CD4-positive, alpha-beta T cell treated with Interleukin-17A for 4 hours (primary cell): ENCODE data around the gene PPP2R3A.
"Not testable (repeated sequence)": the region's sequence is repeated elsewhere in the genome, so short reads cannot be mapped to it uniquely, and the experiment has no call there.

Source experiments
- DNase-seq: peaks from one replicate; pipeline ENCODE4 v3.0.0-alpha.2; 2020; ENCODE audit warnings: mixed read lengths

The PPP2R3A gene, protein sequence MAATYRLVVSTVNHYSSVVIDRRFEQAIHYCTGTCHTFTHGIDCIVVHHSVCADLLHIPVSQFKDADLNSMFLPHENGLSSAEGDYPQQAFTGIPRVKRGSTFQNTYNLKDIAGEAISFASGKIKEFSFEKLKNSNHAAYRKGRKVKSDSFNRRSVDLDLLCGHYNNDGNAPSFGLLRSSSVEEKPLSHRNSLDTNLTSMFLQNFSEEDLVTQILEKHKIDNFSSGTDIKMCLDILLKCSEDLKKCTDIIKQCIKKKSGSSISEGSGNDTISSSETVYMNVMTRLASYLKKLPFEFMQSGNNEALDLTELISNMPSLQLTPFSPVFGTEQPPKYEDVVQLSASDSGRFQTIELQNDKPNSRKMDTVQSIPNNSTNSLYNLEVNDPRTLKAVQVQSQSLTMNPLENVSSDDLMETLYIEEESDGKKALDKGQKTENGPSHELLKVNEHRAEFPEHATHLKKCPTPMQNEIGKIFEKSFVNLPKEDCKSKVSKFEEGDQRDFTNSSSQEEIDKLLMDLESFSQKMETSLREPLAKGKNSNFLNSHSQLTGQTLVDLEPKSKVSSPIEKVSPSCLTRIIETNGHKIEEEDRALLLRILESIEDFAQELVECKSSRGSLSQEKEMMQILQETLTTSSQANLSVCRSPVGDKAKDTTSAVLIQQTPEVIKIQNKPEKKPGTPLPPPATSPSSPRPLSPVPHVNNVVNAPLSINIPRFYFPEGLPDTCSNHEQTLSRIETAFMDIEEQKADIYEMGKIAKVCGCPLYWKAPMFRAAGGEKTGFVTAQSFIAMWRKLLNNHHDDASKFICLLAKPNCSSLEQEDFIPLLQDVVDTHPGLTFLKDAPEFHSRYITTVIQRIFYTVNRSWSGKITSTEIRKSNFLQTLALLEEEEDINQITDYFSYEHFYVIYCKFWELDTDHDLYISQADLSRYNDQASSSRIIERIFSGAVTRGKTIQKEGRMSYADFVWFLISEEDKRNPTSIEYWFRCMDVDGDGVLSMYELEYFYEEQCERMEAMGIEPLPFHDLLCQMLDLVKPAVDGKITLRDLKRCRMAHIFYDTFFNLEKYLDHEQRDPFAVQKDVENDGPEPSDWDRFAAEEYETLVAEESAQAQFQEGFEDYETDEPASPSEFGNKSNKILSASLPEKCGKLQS (N-terminal part only)

DNA sequence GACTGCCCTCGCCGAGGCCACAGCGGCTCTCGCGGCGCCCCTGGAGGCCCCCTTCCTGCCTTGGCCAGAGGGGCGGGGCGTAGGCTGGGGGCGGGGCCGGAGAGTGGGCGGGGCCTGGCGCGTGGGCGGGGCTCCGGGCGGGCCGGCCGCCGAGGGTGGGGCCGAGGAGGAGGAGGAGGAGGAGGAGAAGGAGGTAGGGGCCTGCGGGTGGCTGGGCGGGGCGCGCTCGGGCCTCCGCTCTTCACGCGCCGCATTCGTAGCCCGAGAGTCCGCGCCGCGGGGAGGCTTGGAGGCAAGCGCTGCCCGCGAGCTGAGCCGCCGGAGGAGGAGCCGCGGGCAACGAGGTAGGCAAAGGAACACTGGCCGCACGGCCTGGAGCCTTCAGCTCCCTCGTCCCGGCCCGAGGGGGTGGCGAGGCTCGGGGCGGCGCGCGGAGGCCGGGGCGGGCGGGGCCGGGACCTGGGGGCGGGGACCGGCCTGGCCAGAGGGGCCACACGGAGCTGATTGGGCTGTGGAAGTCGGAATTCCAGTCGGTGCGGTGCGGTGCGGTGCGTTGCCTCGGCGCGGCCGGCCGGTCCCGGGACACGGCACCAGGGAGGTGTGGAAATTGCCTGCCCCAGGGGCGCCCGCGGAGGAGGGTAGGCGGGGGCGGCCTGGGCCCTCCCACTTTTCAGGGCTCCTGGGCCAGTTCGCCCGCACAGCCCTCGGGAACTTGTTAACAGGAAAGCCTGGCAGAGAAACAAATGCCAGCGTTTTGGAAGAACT is at the start of gene PPP2R3A:
PPP2R3A (plus strand) TSS at position 223 of the 765 bp plus-strand sequence. CDS start 35,771 bp downstream, outside the sequence.
- DNase-seq = peak; percentile 69

- DNase-seq = no peak
These were observed 49.2 kb upstream of the PPP2R3A start for GRCh38 chr3:135916310-135916709.

- DNase-seq = no peak
These were observed 48.5 kb upstream of the PPP2R3A start for GRCh38 chr3:135917076-135917475.

DNA sequence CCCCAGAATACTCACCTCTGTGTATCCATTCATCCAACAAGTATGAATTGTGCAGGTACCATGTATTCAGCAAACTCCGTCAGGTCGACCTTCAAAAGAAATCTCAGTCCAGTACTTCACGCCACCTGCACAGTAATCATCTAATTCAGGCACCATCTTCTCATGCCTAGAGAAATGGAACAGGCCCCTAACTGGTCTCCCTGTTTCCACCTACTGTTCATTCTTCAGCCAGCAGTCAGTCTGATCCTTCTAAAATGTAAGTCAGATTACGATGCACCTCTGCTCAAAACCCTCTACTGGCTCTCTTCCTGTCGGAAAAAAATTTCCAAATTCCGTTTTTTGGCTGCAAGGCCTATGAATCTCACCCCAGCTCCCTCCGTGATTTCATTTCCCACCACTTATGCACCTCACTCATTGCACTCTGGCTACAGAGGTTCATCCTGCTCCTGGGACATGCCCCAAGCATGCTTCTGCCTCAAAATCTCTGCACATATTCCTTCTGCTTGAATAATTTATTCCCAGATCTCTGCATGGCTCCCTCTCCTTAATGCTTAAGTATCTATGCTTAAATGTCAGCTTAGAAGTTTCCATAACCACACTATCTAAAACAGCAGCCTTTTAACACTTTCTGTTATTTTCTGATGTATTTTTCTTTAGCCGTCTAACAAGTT is 47.5 kb upstream of the PPP2R3A start:
- no peak for DNase-seq

GRCh38 chr3:135918600-135918999 is 46.9 kb upstream of the PPP2R3A start:
- no peak for DNase-seq

DNA sequence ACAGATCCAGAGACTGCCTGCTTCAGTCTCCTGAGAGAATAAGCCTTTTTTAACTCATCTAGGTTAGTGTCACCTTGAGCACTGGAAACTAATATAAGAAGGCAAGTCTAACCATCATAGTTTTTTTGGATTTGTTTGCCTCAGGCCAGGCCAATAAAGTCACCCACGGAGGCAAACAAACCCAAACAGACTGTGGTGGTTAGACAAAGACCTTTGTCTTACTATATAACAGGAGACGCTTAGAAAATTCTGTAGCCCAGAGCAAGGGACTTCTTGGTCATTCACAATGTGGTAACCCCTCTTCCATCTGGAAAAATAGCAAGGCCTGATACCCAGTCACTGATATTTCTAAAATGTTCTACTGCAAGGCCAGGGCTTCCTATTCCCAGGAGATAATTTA is 45.3 kb upstream of the PPP2R3A start:
- no peak for DNase-seq

GRCh38 chr3:135922903-135923250 is 42.7 kb upstream of the PPP2R3A start:
- no peak for DNase-seq

DNA sequence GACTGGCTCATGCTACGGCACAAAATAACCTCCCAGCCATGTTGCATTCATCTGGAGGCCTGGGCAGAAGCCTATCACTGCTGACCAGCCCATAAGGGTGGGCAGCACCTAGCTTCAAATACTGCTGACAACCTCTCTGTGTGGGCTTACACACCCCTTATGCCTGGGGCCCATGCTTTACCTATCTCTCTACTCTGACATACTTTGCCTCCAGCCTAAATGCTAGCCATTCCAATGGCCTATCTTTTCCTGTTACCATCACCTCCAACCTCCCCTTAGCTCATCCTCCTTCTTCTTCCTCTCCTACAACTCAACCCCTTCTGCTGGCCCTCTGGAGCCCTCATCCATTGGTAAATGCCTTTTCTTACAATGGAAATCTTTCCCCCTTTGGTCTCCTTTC is 41.0 kb upstream of the PPP2R3A start:
- no peak for DNase-seq

DNA sequence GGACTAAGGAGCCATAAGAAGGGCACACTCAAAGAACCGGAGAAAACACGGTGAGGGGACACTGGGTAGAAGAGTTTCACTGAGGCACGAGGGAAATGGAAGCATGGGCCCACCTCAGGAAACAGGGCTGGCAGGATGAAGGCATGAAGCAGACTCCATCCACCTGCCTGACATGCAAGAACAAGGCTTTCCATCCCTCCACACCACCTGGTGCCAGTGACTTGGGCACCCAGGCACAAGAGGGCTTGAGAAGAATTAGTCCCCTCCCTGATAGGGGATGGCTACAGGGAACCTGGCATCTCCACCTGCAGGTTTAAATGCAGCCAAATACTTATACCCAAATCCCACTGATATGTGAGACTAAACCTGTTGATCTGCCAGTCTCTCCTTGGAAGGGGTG is 38.9 kb upstream of the PPP2R3A start:
- DNase-seq = no peak

- no peak for DNase-seq
These were observed 38.4 kb upstream of the PPP2R3A start for GRCh38 chr3:135927155-135927554.

- DNase-seq = no peak
These were observed 35.9 kb upstream of the PPP2R3A start for GRCh38 chr3:135929670-135930069.

GRCh38 chr3:135930255-135930654 is 35.3 kb upstream of the PPP2R3A start:
- no peak for DNase-seq

- not testable (repeated sequence) for DNase-seq
These were observed 30.4 kb upstream of the PPP2R3A start for GRCh38 chr3:135935171-135935570.

DNA sequence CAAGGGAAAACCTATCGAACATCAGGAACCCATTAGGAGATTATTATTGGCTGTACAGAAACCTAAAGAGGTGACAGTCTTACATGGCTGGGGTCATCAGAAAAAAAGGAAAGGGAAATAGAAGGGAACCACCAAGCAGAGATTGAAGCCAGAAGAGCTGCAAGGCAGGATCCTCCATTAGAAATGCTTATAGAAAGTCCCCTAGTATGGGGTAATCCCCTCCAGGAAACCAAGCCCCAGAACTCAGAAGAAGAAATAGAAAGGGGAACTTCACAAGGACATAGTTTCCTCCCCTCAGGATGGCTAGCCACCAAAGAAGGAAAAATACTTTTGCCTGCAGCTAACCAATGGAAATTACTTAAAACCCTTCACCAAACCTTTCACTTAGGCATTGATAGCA is 27.8 kb upstream of the PPP2R3A start:
- not testable (repeated sequence) for DNase-seq

DNA sequence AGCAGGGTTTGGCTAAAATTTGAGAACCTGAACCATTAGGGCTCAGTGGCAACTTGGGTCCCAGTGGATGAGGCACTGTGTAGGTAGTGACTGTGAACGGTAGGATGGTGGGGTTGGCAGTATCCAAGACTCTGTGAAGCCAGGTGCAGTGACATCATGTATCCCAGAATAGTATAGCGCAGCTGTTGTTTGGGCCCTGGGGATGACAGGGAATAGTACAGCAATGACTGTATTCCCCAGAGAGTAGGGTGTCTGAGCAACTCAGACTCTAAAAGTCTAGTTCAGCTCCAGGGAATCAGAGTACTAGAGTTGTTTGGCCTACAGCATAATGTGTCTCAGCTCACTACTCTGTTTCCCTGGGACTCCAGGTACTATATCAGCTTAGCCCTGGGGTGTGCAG is 20.7 kb upstream of the PPP2R3A start:
- no peak for DNase-seq

- no peak for DNase-seq
These were observed 14.6 kb upstream of the PPP2R3A start for GRCh38 chr3:135950941-135951340.

- no peak for DNase-seq
These were observed 1.2 kb upstream of the PPP2R3A start for GRCh38 chr3:135964160-135964955.

DNA sequence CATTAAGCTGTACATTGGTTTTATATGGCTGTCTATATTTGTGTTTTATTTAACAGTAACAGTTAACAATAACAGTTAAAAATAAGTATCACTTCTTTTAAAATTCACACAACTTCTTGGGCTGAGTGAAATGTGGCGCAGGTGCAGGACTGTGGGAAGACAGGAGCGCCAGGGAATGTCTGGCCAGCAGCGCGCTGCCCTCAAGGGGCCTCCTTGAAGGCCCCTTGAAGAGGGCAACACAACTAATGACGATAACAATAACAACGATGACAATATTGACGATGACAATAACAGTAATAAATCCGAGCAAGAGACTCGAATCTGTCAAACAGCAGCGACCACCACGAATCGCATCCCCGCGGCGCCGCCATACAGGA is 411 bp upstream of the PPP2R3A start:
- no peak for DNase-seq

DNA sequence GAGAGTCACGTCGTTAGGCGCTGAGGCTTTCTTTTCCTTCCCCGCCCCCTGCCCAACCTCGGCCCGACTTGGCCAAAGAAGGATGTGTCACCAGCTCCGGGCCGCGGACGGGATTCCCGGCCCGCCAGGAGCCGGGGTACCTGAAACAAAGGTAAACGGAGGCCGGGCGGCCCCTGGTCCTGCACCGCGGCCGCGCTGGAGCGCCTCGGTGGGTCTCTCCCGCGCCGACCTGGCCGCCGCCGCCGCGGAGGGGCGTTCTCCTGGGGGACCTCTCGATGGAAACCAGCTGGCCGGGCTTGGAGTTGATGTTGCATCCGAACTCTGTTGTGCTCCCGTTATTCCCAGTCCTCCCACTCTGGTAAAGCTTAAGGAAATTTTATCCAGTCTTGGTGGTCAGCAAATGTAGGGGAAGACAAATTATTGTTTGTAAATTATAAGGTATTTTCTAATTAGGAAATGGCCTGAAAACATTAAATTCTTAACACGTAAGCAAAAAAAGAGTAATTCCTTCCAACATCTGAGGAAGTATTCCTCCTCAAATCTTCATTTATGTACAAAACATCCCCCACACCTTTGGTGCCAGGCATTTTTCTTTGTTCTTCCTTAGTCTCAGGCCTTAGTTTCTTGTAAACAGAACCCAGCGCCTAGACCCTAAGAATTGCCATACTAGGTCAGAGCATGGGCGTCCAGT is 888 bp downstream of the PPP2R3A start:
- no peak for DNase-seq

DNA sequence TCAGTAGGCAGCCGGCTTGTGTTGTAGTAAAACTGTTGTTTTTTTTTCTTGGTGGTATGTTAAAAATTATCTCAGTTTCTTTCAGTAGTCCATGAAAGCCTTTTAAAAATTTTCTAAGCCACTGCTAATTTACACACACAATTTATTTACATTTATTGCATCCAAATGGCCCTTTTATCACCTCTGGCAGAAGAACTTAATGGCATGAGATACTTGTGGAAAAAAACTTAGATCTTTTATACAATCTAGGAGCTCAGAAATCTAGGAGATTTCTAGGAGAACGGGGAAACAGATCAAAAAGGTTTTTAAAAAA is 1.4 kb downstream of the PPP2R3A start:
- no peak for DNase-seq

DNA sequence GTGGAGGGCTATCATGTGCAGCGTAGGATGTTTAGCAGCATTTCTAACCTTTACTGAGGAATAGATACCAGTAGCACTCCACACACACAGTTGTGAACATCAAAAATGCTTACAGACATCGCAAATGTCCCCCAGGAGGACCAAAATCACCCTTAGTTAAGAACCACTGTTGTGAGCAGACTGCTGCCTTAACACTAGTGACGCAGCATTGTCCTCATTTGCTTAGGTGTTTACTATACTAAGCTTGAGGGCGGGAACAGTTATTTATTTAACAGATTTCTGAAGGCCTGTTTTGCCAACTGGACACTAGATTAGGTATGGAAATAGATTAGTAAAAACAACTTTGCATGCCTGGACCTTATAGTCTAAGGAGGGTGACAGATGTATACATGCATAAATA is 2.3 kb downstream of the PPP2R3A start:
- DNase-seq = no peak
